ENCODE data around the gene PRIM2.
"Not testable (repeated sequence)": the region's sequence is repeated elsewhere in the genome, so short reads cannot be mapped to it uniquely, and the experiment has no call there.

- not testable (repeated sequence) for TF ChIP-seq KDM1A (IDR thresholded peaks at IDR 0.05; ENCODE audit: borderline replicate concordance); RELA (IDR thresholded peaks at IDR 0.05; ENCODE audit: borderline replicate concordance, partially characterized antibody); CBFB (IDR thresholded peaks at IDR 0.05; ENCODE audit: low read depth); CTCF (IDR thresholded peaks at IDR 0.05 in 2 of 3, conservative IDR thresholded peaks at IDR 0.05 in 1 of 3; ENCODE audit: control insufficient read depth in 2 of 3, extremely low read depth in 1 of 3, insufficient read depth in 1 of 3, low read depth in 3 of 3, low read length in 3 of 3); REST (IDR thresholded peaks at IDR 0.05; ENCODE audit: low read depth, low read length); STAT3 (IDR thresholded peaks at IDR 0.05; ENCODE audit: low read depth, low read length); ZBTB33 (IDR thresholded peaks at IDR 0.05); SP1 (IDR thresholded peaks at IDR 0.05; ENCODE audit: low read depth, low read length); NRF1 (conservative IDR thresholded peaks at IDR 0.05; ENCODE audit: low read depth, low read length); TBL1XR1 (IDR thresholded peaks at IDR 0.05; ENCODE audit: low read depth, low read length); RAD21 (IDR thresholded peaks at IDR 0.05; ENCODE audit: insufficient read depth, low read depth, low read length); SUZ12 (IDR thresholded peaks at IDR 0.05; ENCODE audit: unreplicated experiment); POLR2AphosphoS2 (IDR thresholded peaks at IDR 0.05; ENCODE audit: low read depth, low read length)
- TF ChIP-seq, protein P1, sequence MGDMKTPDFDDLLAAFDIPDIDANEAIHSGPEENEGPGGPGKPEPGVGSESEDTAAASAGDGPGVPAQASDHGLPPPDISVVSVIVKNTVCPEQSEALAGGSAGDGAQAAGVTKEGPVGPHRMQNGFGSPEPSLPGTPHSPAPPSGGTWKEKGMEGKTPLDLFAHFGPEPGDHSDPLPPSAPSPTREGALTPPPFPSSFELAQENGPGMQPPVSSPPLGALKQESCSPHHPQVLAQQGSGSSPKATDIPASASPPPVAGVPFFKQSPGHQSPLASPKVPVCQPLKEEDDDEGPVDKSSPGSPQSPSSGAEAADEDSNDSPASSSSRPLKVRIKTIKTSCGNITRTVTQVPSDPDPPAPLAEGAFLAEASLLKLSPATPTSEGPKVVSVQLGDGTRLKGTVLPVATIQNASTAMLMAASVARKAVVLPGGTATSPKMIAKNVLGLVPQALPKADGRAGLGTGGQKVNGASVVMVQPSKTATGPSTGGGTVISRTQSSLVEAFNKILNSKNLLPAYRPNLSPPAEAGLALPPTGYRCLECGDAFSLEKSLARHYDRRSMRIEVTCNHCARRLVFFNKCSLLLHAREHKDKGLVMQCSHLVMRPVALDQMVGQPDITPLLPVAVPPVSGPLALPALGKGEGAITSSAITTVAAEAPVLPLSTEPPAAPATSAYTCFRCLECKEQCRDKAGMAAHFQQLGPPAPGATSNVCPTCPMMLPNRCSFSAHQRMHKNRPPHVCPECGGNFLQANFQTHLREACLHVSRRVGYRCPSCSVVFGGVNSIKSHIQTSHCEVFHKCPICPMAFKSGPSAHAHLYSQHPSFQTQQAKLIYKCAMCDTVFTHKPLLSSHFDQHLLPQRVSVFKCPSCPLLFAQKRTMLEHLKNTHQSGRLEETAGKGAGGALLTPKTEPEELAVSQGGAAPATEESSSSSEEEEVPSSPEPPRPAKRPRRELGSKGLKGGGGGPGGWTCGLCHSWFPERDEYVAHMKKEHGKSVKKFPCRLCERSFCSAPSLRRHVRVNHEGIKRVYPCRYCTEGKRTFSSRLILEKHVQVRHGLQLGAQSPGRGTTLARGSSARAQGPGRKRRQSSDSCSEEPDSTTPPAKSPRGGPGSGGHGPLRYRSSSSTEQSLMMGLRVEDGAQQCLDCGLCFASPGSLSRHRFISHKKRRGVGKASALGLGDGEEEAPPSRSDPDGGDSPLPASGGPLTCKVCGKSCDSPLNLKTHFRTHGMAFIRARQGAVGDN (IDR thresholded peaks at IDR 0.05) = not testable (repeated sequence)
Measured at GRCh38 chr6:57606331-57606730, 288.9 kb downstream of the PRIM2 start.
